DMS 273 (cell line): Measurements from ENCODE around the gene RBM23.

Experiments used
- DNase-seq: peaks from one replicate; lab custom pipeline; 2025; ENCODE audit not compliant: unreplicated experiment; lab: John Stamatoyannopoulos, UW

The RBM23 gene

GRCh38 chr14:22845821-22846625 is 72.9 kb downstream of the RBM23 start:
- DNase-seq: no peak

- no peak for DNase-seq
These were observed 73.9 kb downstream of the RBM23 start for GRCh38 chr14:22845103-22845394.

DNA sequence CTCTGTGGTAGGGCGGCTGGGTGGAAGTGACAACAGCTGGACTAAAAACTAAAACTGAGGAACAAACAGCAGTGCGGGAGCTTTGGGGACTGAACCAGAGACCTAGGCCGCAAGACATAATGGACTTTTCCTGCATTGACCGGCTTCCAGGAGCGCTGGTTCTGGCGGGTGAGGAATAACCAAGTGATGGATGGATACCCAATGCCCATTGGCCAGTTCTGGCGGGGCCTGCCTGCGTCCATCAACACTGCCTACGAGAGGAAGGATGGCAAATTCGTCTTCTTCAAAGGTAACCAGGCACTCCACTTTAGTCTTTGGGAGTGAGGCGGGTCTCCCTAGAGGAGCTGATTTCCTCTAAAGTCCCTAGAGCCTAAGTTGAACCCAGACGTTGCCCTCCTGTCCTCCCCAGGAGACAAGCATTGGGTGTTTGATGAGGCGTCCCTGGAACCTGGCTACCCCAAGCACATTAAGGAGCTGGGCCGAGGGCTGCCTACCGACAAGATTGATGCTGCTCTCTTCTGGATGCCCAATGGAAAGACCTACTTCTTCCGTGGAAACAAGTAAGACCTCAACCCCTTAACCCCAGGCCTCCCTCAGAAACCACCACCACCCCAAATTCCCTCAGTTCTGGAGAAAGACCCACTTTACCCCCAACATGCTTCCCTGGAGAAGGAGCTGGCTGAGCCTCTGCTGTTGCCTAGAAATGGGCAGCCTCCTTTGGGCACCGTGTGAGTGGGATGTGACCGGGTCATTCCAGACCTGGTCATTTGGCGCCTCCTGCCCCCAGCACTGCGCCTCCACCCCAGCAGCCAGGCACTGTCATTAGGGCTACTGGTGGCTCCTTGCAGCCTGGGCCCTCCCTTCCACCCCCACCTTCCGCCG is 74.5 kb downstream of the RBM23 start:
- no peak for DNase-seq
